GM23338 (cell line): ENCODE measurements around the gene THBS3. TPM values are rescaled to one million over a fixed set of nuclear protein-coding genes. Genes with fewer than 3 reads are reported as not detected.
"Not testable (repeated sequence)": the region's sequence is repeated elsewhere in the genome, so short reads cannot be mapped to it uniquely, and the experiment has no call there.

Experiments
- ATAC-seq: fragments of 200-7000 bp; cut with Tn5 transposase; 3 replicates; pipeline ENCODE4 v1.9.1; 2020
- DNase-seq: peaks from one replicate; pipeline ENCODE4 v3.0.0-alpha.2; 2015; ENCODE audit warnings: low spot score
- H2AFZ ChIP-seq: fragments of 200-600 bp; sonication (generic); 2 replicates; pipeline ENCODE4 v1.8.0; 2016; ENCODE audit warnings: antibody characterized with exemption, mild to moderate bottlenecking, moderate library complexity
- H3F3A ChIP-seq: fragments of 200-600 bp; sonication (generic); replicated peaks from 2 replicates; pipeline ENCODE4 v1.8.0; 2017; ENCODE audit warnings: antibody characterized with exemption, mixed run types, low read depth
- H3K27ac ChIP-seq: fragments of 200-600 bp; sonication (generic); 2 replicates; pipeline ENCODE4 v1.6.1; 2016; ENCODE audit warnings: low read depth
- H3K27me3 ChIP-seq: fragments of 200-600 bp; sonication (generic); 2 replicates; pipeline ENCODE4 v1.8.0; 2016; ENCODE audit warnings: mild to moderate bottlenecking, mixed run types, moderate library complexity; ENCODE audit not compliant: insufficient read depth
- H3K36me3 ChIP-seq: fragments of 200-600 bp; sonication (generic); 2 replicates; pipeline ENCODE4 v1.8.0; 2016; ENCODE audit warnings: mild to moderate bottlenecking; ENCODE audit not compliant: insufficient read depth
- H3K4me1 ChIP-seq: fragments of 200-600 bp; sonication (generic); 2 replicates; pipeline ENCODE4 v1.8.0; 2016; ENCODE audit warnings: mild to moderate bottlenecking, moderate library complexity; ENCODE audit not compliant: insufficient read depth
- H3K4me2 ChIP-seq: fragments of 200-600 bp; sonication (generic); 2 replicates; pipeline ENCODE4 v1.7.1; 2017; ENCODE audit warnings: mixed run types
- H3K4me3 ChIP-seq: fragments of 200-600 bp; sonication (generic); 2 replicates; pipeline ENCODE4 v1.6.1; 2016; ENCODE audit warnings: mixed run types
- H3K79me2 ChIP-seq: fragments of 200-600 bp; sonication (generic); replicated peaks from 2 replicates; pipeline ENCODE4 v1.8.0; 2017; ENCODE audit warnings: mild to moderate bottlenecking; ENCODE audit not compliant: insufficient read depth
- H3K9me2 ChIP-seq: fragments of 200-600 bp; sonication (generic); 2 replicates; pipeline ENCODE4 v1.8.0; 2017; ENCODE audit not compliant: insufficient read depth
- H4K20me1 ChIP-seq: fragments of 200-600 bp; sonication (generic); replicated peaks from 2 replicates; pipeline ENCODE4 v1.8.0; 2017; ENCODE audit warnings: mild to moderate bottlenecking; ENCODE audit not compliant: insufficient read depth
- H3K27ac Mint-ChIP-seq: 2 replicates; pipeline ENCODE4 v1.8.0; 2020; ENCODE audit warnings: inconsistent platforms, mild to moderate bottlenecking, moderate library complexity, mixed read lengths
- H3K27me3 Mint-ChIP-seq: 3 replicates; pipeline ENCODE4 v1.8.0; 2022; ENCODE audit warnings: low read depth, mild to moderate bottlenecking, moderate library complexity, mixed read lengths, inconsistent platforms; ENCODE audit not compliant: insufficient read depth, poor library complexity
- H3K36me3 Mint-ChIP-seq: 3 replicates; pipeline ENCODE4 v1.8.0; 2021; ENCODE audit warnings: low read depth, mild to moderate bottlenecking, inconsistent platforms, moderate library complexity, mixed read lengths
- H3K4me1 Mint-ChIP-seq: 3 replicates; pipeline ENCODE4 v1.8.0; 2020; ENCODE audit warnings: mild to moderate bottlenecking, inconsistent platforms, mixed read lengths
- H3K4me3 Mint-ChIP-seq: 3 replicates; pipeline ENCODE4 v1.8.0; 2021; ENCODE audit warnings: moderate library complexity, mild to moderate bottlenecking, inconsistent platforms, mixed read lengths
- H3K9me3 Mint-ChIP-seq: 3 replicates; pipeline ENCODE4 v1.8.0; 2020; ENCODE audit warnings: moderate library complexity, mild to moderate bottlenecking, inconsistent platforms, mixed read lengths
- CREB1 ChIP-seq: fragments of 250-450 bp; sonication (Bioruptor Pico); IDR thresholded peaks from 2 replicates; pipeline ENCODE4 v1.5.0; 2020; ENCODE audit warnings: low read depth, mild to moderate bottlenecking, moderate library complexity
- EZH2 ChIP-seq: fragments of 200-600 bp; sonication (generic); IDR thresholded peaks from one replicate; pipeline ENCODE4 v1.8.0; 2017; ENCODE audit warnings: antibody characterized with exemption, mild to moderate bottlenecking, low read depth; ENCODE audit not compliant: unreplicated experiment
- EZH2phosphoT487 ChIP-seq: fragments of 200-600 bp; sonication (generic); IDR thresholded peaks from one replicate; pipeline ENCODE4 v1.8.1; 2018; ENCODE audit warnings: antibody characterized with exemption; ENCODE audit not compliant: unreplicated experiment
- JUNB ChIP-seq: IDR thresholded peaks from one replicate; pipeline ENCODE4 v1.6.1; 2016; ENCODE audit warnings: antibody characterized with exemption; ENCODE audit not compliant: unreplicated experiment
- NANOG ChIP-seq: IDR thresholded peaks from 2 replicates; pipeline ENCODE4 v1.6.1; 2016; ENCODE audit warnings: antibody characterized with exemption, borderline replicate concordance
- POLR2AphosphoS5 ChIP-seq: IDR thresholded peaks from 2 replicates; pipeline ENCODE4 v1.6.1; 2016; ENCODE audit warnings: antibody characterized with exemption, low read depth
- ZNF114 ChIP-seq: fragments of 250-450 bp; sonication (Bioruptor Pico); IDR thresholded peaks from 2 replicates; pipeline ENCODE4 v1.5.0; 2020; ENCODE audit warnings: mild to moderate bottlenecking, moderate library complexity
- ZNF331 ChIP-seq: fragments of 250-450 bp; sonication (Bioruptor Pico); IDR thresholded peaks from 2 replicates; pipeline ENCODE4 v1.5.0; 2020; ENCODE audit warnings: low read depth, mild to moderate bottlenecking, moderate library complexity
- polyA plus RNA-seq: library from polyadenylated mRNA; unstranded; fragments of >200 nt; fragmentation: Nextera tagmentation; extraction: Ambion mirVana; gene quantifications from 2 replicates; pipeline ENCODE4 v1.2.1, GENCODE V29; 2016
- total RNA-seq: library from RNA; depleted of rRNA; stranded (reverse); fragments of >200 nt; shearing (Covaris generic); gene quantifications from 2 replicates; pipeline ENCODE4 v1.2.3, GENCODE V29; 2014
- TF ChIP-seq, protein P1 (sequence below), 2 experiments: fragments of 200-600 bp in 1 of 2; sonication (generic) in 1 of 2; conservative IDR thresholded peaks; 2 replicates each; pipeline versions ENCODE4 v1.5.1 to v1.6.1; 2016 to 2017; ENCODE audit warnings: antibody characterized with exemption in 2 of 2, low read depth in 2 of 2, mild to moderate bottlenecking in 2 of 2, moderate library complexity in 1 of 2

Gene THBS3
- total and polyA plus RNA-seq, 2 experiments from 2014 or later: 1.2 to 4.3 TPM

DNA sequence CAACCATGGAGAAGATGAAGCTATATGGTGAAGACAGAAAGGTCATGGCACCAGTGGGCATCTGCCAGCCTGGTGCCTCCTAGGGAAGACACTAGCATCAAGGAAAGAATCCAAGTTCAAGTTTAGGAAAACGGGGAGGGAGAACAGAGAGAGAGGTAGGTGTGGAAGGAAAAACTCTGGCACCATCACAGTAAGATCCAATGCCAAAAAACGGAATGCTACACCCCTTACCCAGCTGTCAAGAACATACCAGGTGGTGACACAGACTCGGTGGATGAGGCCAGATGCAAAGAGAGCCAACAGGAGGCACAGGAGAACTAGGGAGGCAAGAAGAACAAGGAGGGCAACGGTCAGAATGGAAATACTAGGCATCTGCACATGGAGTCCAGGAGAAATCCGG is 38.2 kb downstream of the THBS3 start (continued):
- TF ChIP-seq, protein P1, sequence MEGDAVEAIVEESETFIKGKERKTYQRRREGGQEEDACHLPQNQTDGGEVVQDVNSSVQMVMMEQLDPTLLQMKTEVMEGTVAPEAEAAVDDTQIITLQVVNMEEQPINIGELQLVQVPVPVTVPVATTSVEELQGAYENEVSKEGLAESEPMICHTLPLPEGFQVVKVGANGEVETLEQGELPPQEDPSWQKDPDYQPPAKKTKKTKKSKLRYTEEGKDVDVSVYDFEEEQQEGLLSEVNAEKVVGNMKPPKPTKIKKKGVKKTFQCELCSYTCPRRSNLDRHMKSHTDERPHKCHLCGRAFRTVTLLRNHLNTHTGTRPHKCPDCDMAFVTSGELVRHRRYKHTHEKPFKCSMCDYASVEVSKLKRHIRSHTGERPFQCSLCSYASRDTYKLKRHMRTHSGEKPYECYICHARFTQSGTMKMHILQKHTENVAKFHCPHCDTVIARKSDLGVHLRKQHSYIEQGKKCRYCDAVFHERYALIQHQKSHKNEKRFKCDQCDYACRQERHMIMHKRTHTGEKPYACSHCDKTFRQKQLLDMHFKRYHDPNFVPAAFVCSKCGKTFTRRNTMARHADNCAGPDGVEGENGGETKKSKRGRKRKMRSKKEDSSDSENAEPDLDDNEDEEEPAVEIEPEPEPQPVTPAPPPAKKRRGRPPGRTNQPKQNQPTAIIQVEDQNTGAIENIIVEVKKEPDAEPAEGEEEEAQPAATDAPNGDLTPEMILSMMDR (conservative IDR thresholded peaks at IDR 0.05; ENCODE audit: low read depth in 2 of 2): no peak
- no peak for TF ChIP-seq EZH2phosphoT487
- TF ChIP-seq POLR2AphosphoS5: no peak
- TF ChIP-seq CREB1 (CRISPR knock-in tag): no peak
- no peak for TF ChIP-seq NANOG
- no peak for TF ChIP-seq ZNF331
- no peak for TF ChIP-seq JUNB
- no peak for TF ChIP-seq ZNF114 (CRISPR knock-in tag)
- TF ChIP-seq EZH2: no peak

DNA sequence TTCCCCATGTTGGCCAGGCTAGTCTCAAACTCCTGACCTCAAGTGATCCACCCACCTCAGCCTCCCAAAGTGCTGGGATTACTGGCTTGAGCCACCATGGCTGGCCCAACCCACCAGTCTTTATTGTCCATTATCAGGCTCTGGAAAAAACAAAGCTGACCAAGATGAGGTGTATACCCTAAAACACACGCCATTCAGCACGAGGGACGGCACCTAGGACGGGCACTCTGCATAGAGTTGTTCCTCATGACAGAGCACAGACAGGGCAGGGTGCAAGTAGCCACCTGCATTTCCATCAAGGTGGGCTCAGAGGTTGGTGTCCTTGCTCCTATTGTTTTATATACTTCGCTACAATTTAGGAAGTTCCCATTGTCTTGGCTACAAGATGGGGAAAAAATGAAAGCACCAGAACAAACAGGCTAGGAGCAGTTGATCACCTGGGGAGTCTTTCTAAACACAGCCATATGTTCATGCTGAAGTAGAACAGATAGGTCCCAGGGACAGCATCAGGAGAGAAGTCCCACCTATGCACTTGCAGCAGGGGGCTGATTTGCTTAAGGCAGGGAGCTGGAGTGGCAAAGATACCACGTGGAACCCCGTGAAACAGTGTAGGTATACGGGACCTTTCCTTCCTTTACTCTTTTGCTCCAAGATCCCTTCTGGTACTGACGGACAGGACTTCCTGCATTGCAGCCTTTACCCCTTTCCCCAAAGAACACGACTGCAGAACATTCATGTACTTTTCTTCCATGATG is 39.1 kb downstream of the THBS3 start:
- TF ChIP-seq POLR2AphosphoS5 (0 out of 2 replicates have a peak, but pooled peaks have one; percentile 10), JUNB (no peak), ZNF331 (no peak)
- no peak for ATAC-seq
- Histone ChIP-seq H3K4me2 (no peak overlapping the region), H3K27ac (no peak overlapping the region), H3K4me3 (no peak overlapping the region), H3K79me2 (peaks cover 17% of the 10 kb centered on the region), H3K36me3 (no peaks in the 10 kb centered on the region), H3K27me3 (no peaks in the 10 kb centered on the region), H3K4me1 (peaks cover 25% of the 10 kb centered on the region), H2AFZ (no peak overlapping the region), H4K20me1 (no peaks in the 10 kb centered on the region), H3F3A (peaks cover 32% of the 10 kb centered on the region), H3K9me2 (no peaks in the 10 kb centered on the region)
- peaks cover 19% of the 10 kb centered on the region for H3K4me1 Mint-ChIP-seq
- no peak for DNase-seq
- H3K27me3 Mint-ChIP-seq: peaks cover 12% of the 10 kb centered on the region
- peaks cover 10% of the 10 kb centered on the region for H3K9me3 Mint-ChIP-seq
- H3K4me3 Mint-ChIP-seq: no peak overlapping the region
- no peak overlapping the region for H3K27ac Mint-ChIP-seq
- peaks cover 20% of the 10 kb centered on the region for H3K36me3 Mint-ChIP-seq

DNA sequence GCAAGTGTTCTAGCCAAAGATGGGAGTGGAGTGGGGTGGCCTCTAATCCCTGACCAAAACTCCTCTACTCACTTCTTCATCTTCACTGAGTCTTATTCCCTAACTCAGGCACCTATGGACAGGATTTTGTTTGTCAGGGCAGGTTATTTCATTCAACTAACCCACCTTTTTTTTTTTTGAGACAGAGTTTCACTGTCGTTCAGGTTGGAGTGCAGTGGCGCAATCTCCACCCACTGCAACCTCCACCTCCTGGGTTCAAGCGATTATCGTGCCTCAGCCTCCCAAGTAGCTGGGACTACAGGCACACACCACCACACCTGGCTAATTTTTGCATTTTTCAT is 39.6 kb downstream of the THBS3 start:
- not testable (repeated sequence) for ATAC-seq

More for the DNA sequence above, 39.6 kb downstream of the THBS3 start:
- Histone ChIP-seq H3K4me3 (peak overlapping the region; percentile 64), H3K79me2 (peaks cover 17% of the 10 kb centered on the region), H3F3A (peaks cover 32% of the 10 kb centered on the region), H3K4me2 (peak overlapping the region; percentile 95; the same call in 1 of the 2 replicates), H3K4me1 (peaks cover 25% of the 10 kb centered on the region)
- H3K27me3 ChIP-seq, H4K20me1 ChIP-seq, DNase-seq, H3K36me3 ChIP-seq, H3K27ac Mint-ChIP-seq, H3K9me2 ChIP-seq, H3K27ac ChIP-seq, H3K27me3 Mint-ChIP-seq, H3K9me3 Mint-ChIP-seq, H2AFZ ChIP-seq: not testable (repeated sequence)
- H3K36me3 Mint-ChIP-seq: peaks cover 20% of the 10 kb centered on the region
- H3K4me3 Mint-ChIP-seq: peak overlapping the region; percentile 85; the same call in 1 of the 3 replicates
- peaks cover 19% of the 10 kb centered on the region for H3K4me1 Mint-ChIP-seq
